ENCODE results near the gene GAPDH.

DNA sequence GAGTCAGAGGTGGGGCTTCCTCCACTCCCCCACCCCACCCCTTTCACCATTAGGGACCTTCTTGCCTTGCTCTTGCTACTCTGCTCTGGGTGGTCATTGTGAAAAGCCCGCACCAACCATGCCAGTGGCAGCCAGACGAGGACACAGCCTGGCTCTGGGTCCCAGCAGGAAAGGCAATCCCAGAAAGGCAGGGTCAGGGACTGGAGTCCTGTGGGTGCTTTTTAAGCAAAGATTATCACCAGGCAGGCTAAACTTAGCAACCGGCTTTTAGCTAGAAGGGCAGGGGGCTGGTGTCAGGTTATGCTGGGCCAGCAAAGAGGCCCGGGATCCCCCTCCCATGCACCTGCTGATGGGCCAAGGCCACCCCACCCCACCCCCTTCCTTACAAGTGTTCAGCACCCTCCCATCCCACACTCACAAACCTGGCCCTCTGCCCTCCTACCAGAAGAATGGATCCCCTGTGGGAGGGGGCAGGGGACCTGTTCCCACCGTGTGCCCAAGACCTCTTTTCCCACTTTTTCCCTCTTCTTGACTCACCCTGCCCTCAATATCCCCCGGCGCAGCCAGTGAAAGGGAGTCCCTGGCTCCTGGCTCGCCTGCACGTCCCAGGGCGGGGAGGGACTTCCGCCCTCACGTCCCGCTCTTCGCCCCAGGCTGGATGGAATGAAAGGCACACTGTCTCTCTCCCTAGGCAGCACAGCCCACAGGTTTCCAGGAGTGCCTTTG lies 1.2 kb upstream of the GAPDH start:
- no peak for TF ChIP-seq EZH2 (IDR thresholded peaks at IDR 0.05; ENCODE audit: low read length, missing control alignments)
- TF ChIP-seq, protein P1, sequence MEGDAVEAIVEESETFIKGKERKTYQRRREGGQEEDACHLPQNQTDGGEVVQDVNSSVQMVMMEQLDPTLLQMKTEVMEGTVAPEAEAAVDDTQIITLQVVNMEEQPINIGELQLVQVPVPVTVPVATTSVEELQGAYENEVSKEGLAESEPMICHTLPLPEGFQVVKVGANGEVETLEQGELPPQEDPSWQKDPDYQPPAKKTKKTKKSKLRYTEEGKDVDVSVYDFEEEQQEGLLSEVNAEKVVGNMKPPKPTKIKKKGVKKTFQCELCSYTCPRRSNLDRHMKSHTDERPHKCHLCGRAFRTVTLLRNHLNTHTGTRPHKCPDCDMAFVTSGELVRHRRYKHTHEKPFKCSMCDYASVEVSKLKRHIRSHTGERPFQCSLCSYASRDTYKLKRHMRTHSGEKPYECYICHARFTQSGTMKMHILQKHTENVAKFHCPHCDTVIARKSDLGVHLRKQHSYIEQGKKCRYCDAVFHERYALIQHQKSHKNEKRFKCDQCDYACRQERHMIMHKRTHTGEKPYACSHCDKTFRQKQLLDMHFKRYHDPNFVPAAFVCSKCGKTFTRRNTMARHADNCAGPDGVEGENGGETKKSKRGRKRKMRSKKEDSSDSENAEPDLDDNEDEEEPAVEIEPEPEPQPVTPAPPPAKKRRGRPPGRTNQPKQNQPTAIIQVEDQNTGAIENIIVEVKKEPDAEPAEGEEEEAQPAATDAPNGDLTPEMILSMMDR (conservative IDR thresholded peaks at IDR 0.05 in 1 of 2, IDR thresholded peaks at IDR 0.05 in 1 of 2; ENCODE audit: low read depth in 1 of 2, low read length in 2 of 2) = no peak

All from fibroblast of lung (primary cell).